Fibroblast of pulmonary artery (primary cell): ENCODE data around the gene TRDMT1.

Source experiments
- DNase-seq: peaks from one replicate; pipeline ENCODE4 v3.0.0-alpha.2; 2010; ENCODE audit warnings: low read depth
- H3K4me3 ChIP-seq: replicated peaks from 2 replicates; pipeline ENCODE4 v1.5.1; 2011; ENCODE audit warnings: low read depth, mild to moderate bottlenecking, control low read depth, low read length, moderate library complexity
- CTCF ChIP-seq: IDR thresholded peaks from 2 replicates; pipeline ENCODE4 v1.5.1; 2011; ENCODE audit warnings: mild to moderate bottlenecking, control low read depth, low read length, inconsistent platforms; ENCODE audit errors: missing control alignments

The TRDMT1 gene

GRCh38 chr10:17241611-17242333 lies 40.3 kb upstream of the TRDMT1 start:
- H3K4me3 ChIP-seq: no peak overlapping the region
- no peak for DNase-seq
- TF ChIP-seq CTCF: no peak

GRCh38 chr10:17240616-17241015 lies 39.1 kb upstream of the TRDMT1 start:
- DNase-seq: no peak
- H3K4me3 ChIP-seq: no peak overlapping the region
- no peak for TF ChIP-seq CTCF

- no peak for DNase-seq
- no peak for TF ChIP-seq CTCF
- no peak overlapping the region for H3K4me3 ChIP-seq
Observed at GRCh38 chr10:17240096-17240495, 38.6 kb upstream of the TRDMT1 start.

- TF ChIP-seq CTCF: no peak
- H3K4me3 ChIP-seq: no peak overlapping the region
- no peak for DNase-seq
Observed at GRCh38 chr10:17239345-17240085, 38.0 kb upstream of the TRDMT1 start.

GRCh38 chr10:17238445-17239291 lies 37.2 kb upstream of the TRDMT1 start:
- no peak overlapping the region for H3K4me3 ChIP-seq
- no peak for TF ChIP-seq CTCF
- DNase-seq: peak; percentile 85

GRCh38 chr10:17237915-17238444 lies 36.5 kb upstream of the TRDMT1 start:
- no peak for TF ChIP-seq CTCF
- DNase-seq: peak; percentile 58

More at GRCh38 chr10:17237915-17238444, 36.5 kb upstream of the TRDMT1 start:
- H3K4me3 ChIP-seq: no peak overlapping the region
